ENCODE measurements around the gene FBXW8.

DNA sequence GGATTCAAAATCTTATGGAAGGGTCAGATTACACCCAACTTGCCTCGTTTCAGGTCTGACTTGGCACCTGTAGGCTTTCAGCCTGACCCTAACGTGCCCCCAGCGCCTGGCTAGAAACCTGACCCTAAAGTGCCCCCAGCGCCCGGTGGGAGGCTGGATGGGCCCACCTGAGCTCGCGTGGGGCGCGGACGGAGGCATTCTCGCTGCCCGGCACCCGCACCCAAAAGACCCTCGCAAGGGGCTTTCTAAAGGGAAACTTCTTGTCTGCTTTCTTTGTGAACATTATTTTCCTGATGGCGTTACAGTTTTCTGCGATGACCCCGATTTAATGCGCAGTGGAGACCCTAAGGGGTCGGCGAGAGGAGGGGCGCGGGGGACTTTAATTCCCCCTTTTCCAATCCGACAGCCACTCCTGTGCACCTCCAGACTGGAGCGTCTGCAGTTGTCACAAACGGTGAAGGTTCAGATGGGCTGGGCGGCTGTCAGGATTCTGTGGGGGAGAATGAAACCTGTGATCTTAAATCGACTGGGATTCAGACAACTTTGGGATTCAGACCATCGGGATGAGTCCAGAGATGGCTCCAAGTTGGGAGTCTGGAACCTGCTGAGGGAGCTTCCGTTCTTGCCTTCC, 28.8 kb upstream of the FBXW8 start:
- TF ChIP-seq, protein P1, sequence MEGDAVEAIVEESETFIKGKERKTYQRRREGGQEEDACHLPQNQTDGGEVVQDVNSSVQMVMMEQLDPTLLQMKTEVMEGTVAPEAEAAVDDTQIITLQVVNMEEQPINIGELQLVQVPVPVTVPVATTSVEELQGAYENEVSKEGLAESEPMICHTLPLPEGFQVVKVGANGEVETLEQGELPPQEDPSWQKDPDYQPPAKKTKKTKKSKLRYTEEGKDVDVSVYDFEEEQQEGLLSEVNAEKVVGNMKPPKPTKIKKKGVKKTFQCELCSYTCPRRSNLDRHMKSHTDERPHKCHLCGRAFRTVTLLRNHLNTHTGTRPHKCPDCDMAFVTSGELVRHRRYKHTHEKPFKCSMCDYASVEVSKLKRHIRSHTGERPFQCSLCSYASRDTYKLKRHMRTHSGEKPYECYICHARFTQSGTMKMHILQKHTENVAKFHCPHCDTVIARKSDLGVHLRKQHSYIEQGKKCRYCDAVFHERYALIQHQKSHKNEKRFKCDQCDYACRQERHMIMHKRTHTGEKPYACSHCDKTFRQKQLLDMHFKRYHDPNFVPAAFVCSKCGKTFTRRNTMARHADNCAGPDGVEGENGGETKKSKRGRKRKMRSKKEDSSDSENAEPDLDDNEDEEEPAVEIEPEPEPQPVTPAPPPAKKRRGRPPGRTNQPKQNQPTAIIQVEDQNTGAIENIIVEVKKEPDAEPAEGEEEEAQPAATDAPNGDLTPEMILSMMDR (IDR thresholded peaks at IDR 0.05; ENCODE audit: low read depth, low read length, missing input control) = no peak
- no peak for TF ChIP-seq RXRA (IDR thresholded peaks at IDR 0.05)
- no peak for TF ChIP-seq FOXA2 (IDR thresholded peaks at IDR 0.05)

Data from liver (tissue), 3 donors.